WTC11 (cell line): Measurements from ENCODE around the gene ANKRD9.

Experiments used
- CREB1 ChIP-seq: sonication (generic); formaldehyde crosslinking; IDR thresholded peaks from 2 replicates; pipeline ENCODE4 v1.8.0; 2023; ENCODE audit warnings: mild to moderate bottlenecking, missing genetic modification reagents
- FOXK1 ChIP-seq: sonication (generic); formaldehyde crosslinking; IDR thresholded peaks from 2 replicates; pipeline ENCODE4 v1.8.0; 2022; ENCODE audit warnings: mild to moderate bottlenecking, moderate library complexity, missing genetic modification reagents
- IRF2 ChIP-seq: sonication (generic); formaldehyde crosslinking; IDR thresholded peaks from 2 replicates; pipeline ENCODE4 v1.8.0; 2022; ENCODE audit warnings: low read depth, missing genetic modification reagents, borderline replicate concordance
- NR1H2 ChIP-seq: sonication (generic); formaldehyde crosslinking; IDR thresholded peaks from 2 replicates; pipeline ENCODE4 v1.9.0; 2021; ENCODE audit warnings: mild to moderate bottlenecking, moderate library complexity, missing genetic modification reagents
- SP1 ChIP-seq: sonication (generic); formaldehyde crosslinking; conservative IDR thresholded peaks from 2 replicates; pipeline ENCODE4 v1.8.1; 2022; ENCODE audit warnings: missing genetic modification reagents
- ZNF138 ChIP-seq: sonication (generic); formaldehyde crosslinking; conservative IDR thresholded peaks from 2 replicates; pipeline ENCODE4 v1.8.1; 2022; ENCODE audit warnings: mild to moderate bottlenecking, moderate library complexity, missing genetic modification reagents
- TF ChIP-seq, protein P1 (sequence below): sonication (generic); formaldehyde crosslinking; IDR thresholded peaks from 2 replicates; pipeline ENCODE4 v1.8.0; 2023; ENCODE audit warnings: missing genetic modification reagents, mild to moderate bottlenecking, borderline replicate concordance
- TF ChIP-seq, protein P2 (sequence below): fragments of 200-600 bp; IDR thresholded peaks from 2 replicates; pipeline ENCODE4 v1.8.0; 2022; ENCODE audit warnings: antibody characterized with exemption
- TF ChIP-seq, protein P3 (sequence below): sonication (generic); formaldehyde crosslinking; IDR thresholded peaks from 2 replicates; pipeline ENCODE4 v1.8.1; 2023; ENCODE audit warnings: mild to moderate bottlenecking, missing genetic modification reagents, moderate library complexity
- TF ChIP-seq, protein P4 (sequence below): fragments of 250-450 bp; sonication (Bioruptor Pico); IDR thresholded peaks from 2 replicates; pipeline ENCODE4 v1.9.0; 2021; ENCODE audit warnings: moderate library complexity, mild to moderate bottlenecking, inconsistent platforms, borderline replicate concordance

DNA sequence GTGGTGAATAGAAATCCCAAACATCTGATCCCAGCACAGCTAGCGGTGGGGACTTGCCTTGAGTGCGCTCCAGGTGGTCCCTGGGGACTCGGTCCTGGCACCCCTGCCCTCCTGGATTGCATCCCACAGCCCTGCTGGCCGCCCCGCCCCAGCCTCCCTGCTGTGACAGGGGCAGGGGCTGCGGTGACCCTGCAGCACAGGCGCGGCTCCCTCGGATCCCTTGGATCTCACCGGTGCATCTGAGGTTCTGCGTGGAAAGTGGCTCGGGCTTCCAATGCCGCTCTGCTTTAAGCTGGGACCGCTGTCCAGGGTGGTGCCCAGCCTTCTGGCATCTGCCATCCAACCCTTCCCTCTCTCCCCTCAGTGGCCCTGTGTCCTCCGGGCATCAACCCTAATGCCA lies 16.0 kb downstream of the ANKRD9 start:
- TF ChIP-seq, protein P1, sequence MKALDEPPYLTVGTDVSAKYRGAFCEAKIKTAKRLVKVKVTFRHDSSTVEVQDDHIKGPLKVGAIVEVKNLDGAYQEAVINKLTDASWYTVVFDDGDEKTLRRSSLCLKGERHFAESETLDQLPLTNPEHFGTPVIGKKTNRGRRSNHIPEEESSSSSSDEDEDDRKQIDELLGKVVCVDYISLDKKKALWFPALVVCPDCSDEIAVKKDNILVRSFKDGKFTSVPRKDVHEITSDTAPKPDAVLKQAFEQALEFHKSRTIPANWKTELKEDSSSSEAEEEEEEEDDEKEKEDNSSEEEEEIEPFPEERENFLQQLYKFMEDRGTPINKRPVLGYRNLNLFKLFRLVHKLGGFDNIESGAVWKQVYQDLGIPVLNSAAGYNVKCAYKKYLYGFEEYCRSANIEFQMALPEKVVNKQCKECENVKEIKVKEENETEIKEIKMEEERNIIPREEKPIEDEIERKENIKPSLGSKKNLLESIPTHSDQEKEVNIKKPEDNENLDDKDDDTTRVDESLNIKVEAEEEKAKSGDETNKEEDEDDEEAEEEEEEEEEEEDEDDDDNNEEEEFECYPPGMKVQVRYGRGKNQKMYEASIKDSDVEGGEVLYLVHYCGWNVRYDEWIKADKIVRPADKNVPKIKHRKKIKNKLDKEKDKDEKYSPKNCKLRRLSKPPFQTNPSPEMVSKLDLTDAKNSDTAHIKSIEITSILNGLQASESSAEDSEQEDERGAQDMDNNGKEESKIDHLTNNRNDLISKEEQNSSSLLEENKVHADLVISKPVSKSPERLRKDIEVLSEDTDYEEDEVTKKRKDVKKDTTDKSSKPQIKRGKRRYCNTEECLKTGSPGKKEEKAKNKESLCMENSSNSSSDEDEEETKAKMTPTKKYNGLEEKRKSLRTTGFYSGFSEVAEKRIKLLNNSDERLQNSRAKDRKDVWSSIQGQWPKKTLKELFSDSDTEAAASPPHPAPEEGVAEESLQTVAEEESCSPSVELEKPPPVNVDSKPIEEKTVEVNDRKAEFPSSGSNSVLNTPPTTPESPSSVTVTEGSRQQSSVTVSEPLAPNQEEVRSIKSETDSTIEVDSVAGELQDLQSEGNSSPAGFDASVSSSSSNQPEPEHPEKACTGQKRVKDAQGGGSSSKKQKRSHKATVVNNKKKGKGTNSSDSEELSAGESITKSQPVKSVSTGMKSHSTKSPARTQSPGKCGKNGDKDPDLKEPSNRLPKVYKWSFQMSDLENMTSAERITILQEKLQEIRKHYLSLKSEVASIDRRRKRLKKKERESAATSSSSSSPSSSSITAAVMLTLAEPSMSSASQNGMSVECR (CRISPR knock-in tag): no peak
- TF ChIP-seq CREB1 (CRISPR knock-in tag) (no peak), ZNF138 (no peak), SP1 (CRISPR knock-in tag) (no peak), NR1H2 (CRISPR knock-in tag) (no peak), FOXK1 (CRISPR knock-in tag) (no peak), IRF2 (no peak)
- TF ChIP-seq, protein P2, sequence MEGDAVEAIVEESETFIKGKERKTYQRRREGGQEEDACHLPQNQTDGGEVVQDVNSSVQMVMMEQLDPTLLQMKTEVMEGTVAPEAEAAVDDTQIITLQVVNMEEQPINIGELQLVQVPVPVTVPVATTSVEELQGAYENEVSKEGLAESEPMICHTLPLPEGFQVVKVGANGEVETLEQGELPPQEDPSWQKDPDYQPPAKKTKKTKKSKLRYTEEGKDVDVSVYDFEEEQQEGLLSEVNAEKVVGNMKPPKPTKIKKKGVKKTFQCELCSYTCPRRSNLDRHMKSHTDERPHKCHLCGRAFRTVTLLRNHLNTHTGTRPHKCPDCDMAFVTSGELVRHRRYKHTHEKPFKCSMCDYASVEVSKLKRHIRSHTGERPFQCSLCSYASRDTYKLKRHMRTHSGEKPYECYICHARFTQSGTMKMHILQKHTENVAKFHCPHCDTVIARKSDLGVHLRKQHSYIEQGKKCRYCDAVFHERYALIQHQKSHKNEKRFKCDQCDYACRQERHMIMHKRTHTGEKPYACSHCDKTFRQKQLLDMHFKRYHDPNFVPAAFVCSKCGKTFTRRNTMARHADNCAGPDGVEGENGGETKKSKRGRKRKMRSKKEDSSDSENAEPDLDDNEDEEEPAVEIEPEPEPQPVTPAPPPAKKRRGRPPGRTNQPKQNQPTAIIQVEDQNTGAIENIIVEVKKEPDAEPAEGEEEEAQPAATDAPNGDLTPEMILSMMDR: no peak
- TF ChIP-seq, protein P3, sequence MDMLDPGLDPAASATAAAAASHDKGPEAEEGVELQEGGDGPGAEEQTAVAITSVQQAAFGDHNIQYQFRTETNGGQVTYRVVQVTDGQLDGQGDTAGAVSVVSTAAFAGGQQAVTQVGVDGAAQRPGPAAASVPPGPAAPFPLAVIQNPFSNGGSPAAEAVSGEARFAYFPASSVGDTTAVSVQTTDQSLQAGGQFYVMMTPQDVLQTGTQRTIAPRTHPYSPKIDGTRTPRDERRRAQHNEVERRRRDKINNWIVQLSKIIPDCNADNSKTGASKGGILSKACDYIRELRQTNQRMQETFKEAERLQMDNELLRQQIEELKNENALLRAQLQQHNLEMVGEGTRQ (CRISPR knock-in tag): no peak
- TF ChIP-seq, protein P4, sequence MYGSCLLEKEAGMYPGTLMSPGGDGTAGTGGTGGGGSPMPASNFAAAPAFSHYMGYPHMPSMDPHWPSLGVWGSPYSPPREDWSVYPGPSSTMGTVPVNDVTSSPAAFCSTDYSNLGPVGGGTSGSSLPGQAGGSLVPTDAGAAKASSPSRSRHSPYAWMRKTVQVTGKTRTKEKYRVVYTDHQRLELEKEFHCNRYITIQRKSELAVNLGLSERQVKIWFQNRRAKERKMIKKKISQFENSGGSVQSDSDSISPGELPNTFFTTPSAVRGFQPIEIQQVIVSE (CRISPR knock-in tag): no peak
